Measurements from ENCODE around the gene PKP1. TPM values are rescaled to one million over a fixed set of nuclear protein-coding genes. Genes with fewer than 3 reads are reported as not detected.
A peak's percentile ranks its signal among the peaks of the same experiment; 100 is the strongest.

The PKP1 gene
- total RNA-seq, 1 donor from 2014 or later: 0.25 TPM

DNA sequence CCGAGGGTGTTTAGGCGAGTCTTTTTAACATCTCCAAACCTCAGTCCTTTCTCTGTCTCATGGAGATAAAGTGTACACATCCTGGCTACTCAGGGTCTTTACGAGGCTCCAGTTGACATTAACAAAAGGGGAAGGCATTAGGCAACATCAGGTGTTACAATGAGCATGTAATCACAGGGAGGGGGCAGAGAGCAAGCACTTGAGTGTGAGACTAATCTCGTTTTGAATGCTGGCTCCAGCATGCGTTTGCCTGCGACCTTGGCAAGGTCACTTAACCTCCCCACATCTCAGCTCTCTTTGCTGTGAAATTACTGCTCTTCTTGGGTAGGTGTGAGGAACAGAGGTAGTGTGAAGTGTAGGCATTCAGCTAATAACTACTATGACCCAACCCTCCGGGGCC is 91.1 kb downstream of the PKP1 start:
- no peak for DNase-seq
- intact Hi-C loops (cut with micrococcal nuclease): no loop called here
- peak; percentile 3 for ATAC-seq

GRCh38 chr1:201375169-201375568 is 91.9 kb downstream of the PKP1 start:
- no peak for DNase-seq
- ATAC-seq: no peak
- intact Hi-C loops (cut with micrococcal nuclease): no loop called here

GRCh38 chr1:201376107-201376463 is 92.8 kb downstream of the PKP1 start:
- no peak for ATAC-seq
- no peak for DNase-seq
- intact Hi-C loops (cut with micrococcal nuclease): no loop called here

GRCh38 chr1:201376464-201377374 is 93.4 kb downstream of the PKP1 start:
- intact Hi-C loops (cut with micrococcal nuclease): no loop called here
- ATAC-seq: peak; percentile 4
- DNase-seq: peak; percentile 60

GRCh38 chr1:201377611-201378092 is 94.3 kb downstream of the PKP1 start, which contains the start of gene TNNT2:
TSS of gene TNNT2 (minus strand) at chr1:201377680. CDS start at chr1:201373254, 4,426 bp downstream.
- intact Hi-C loops (cut with micrococcal nuclease): no loop called here
- DNase-seq (peak; percentile 85), ATAC-seq (peak; percentile 63)

GRCh38 chr1:201378804-201379203 is 95.5 kb downstream of the PKP1 start:
- DNase-seq (peak; percentile 81), ATAC-seq (peak; percentile 57)
- intact Hi-C loops (cut with micrococcal nuclease): no loop called here

GRCh38 chr1:201379733-201380242 is 96.5 kb downstream of the PKP1 start:
- ATAC-seq: peak; percentile 13
- peak; percentile 58 for DNase-seq
- intact Hi-C loops (cut with micrococcal nuclease): no loop called here

GRCh38 chr1:201381130-201381529 is 97.8 kb downstream of the PKP1 start:
- no peak for ATAC-seq
- intact Hi-C loops (cut with micrococcal nuclease): no loop called here
- no peak for DNase-seq

Other genes starting within 250 kb of the PKP1 start
- gene CACNA1S, start 171.1 kb upstream of the PKP1 start, total RNA-seq: not detected
- gene ASCL5, start 156.3 kb upstream of the PKP1 start, total RNA-seq: not detected
- 20.5 TPM for gene TMEM9, start 129.0 kb upstream of the PKP1 start, total RNA-seq
- gene IGFN1, start 92.7 kb upstream of the PKP1 start, total RNA-seq: not detected
- 10,350 TPM for gene TNNT2, start 94.2 kb downstream of the PKP1 start, total RNA-seq
- 2.2 TPM for gene LAD1, start 115.8 kb downstream of the PKP1 start, total RNA-seq
- gene TNNI1, start 138.2 kb downstream of the PKP1 start, total RNA-seq: 1.1 TPM
- gene PHLDA3, start 185.7 kb downstream of the PKP1 start, total RNA-seq: 20.4 TPM
- gene CSRP1, start 223.6 kb downstream of the PKP1 start, total RNA-seq: 41.4 TPM

All from left ventricle myocardium superior (tissue), 1 donor.